NCI-H1694 treated with DMSO at 0.1 percent for 48 hours (cell line): Measurements from ENCODE around the gene GMPPA.

ENCODE experiments used
- DNase-seq: peaks from one replicate; lab custom pipeline; 2025; lab: John Stamatoyannopoulos, UW

Gene GMPPA

DNA sequence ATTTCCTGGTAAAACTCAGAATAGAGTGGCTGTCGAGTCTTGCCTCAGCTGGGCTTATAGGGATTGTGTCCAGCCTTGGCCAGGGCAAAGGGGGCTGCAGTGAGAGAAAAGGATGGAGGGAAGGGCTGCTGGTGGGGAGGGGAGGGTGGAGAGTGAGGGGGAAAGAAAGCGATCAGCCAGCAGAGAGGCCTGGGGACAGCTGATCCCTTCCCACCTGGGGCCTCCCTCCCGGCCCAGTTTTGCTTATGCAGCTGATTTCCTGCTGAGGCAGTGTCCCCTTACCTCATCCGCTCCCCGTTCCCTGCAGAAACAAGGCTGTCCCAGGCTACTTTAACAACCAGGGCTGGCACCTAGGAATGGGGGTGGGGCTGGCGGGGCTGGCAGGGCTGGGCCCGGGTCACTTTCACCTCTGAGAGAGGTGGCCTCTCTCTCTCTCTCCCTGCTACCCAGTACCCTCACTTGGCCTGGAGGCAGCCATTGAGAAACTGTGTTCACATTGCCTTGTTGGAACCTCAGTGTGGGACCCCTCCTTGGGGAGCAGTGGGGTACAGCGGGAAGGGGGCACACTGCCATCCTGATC is 12.2 kb upstream of the GMPPA start:
- DNase-seq = no peak

DNA sequence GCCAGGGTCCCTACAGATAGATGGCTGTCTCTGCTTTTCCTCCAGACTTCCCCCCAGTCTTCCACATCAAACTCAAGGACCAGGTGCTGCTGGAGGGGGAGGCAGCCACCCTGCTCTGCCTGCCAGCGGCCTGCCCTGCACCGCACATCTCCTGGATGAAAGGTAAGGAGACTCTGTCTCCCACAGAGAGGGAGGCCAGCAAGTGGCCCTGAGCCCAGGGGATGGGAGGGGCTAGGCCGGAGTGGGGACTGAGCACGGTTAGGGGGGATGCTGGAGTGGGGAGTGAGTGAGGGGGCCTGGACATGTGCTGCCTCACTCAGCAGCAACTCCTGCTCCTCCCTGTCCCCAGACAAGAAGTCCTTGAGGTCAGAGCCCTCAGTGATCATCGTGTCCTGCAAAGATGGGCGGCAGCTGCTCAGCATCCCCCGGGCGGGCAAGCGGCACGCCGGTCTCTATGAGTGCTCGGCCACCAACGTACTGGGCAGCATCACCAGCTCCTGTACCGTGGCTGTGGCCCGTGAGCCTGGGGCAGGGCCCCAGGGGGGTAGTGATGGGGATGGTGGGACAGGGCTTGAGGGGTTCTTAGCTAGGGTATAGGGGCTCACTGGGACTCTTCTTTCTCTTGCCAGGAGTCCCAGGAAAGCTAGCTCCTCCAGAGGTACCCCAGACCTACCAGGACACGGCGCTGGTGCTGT is 10.4 kb upstream of the GMPPA start:
- DNase-seq = no peak

DNA sequence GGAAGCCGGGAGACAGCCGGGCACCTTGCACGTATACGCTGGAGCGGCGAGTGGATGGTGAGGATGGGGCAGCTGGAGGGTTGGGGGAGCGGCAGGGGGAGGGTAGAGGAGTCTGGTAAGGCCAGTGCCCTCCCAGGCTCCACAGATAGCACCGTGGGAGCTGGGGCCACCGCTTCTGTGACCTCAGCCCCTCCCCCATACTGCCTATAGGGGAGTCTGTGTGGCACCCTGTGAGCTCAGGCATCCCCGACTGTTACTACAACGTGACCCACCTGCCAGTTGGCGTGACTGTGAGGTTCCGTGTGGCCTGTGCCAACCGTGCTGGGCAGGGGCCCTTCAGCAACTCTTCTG is 9.9 kb upstream of the GMPPA start:
- DNase-seq = no peak

DNA sequence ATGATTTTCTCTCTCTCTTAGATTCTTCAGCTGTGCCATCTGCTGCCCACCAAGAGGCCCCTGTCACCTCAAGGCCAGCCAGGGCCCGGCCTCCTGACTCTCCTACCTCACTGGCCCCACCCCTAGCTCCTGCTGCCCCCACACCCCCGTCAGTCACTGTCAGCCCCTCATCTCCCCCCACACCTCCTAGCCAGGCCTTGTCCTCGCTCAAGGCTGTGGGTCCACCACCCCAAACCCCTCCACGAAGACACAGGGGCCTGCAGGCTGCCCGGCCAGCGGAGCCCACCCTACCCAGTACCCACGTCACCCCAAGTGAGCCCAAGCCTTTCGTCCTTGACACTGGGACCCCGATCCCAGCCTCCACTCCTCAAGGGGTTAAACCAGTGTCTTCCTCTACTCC is 9.4 kb upstream of the GMPPA start:
- DNase-seq = no peak

- DNase-seq = no peak
These were observed 8.5 kb upstream of the GMPPA start for GRCh38 chr2:219490186-219490585.

DNA sequence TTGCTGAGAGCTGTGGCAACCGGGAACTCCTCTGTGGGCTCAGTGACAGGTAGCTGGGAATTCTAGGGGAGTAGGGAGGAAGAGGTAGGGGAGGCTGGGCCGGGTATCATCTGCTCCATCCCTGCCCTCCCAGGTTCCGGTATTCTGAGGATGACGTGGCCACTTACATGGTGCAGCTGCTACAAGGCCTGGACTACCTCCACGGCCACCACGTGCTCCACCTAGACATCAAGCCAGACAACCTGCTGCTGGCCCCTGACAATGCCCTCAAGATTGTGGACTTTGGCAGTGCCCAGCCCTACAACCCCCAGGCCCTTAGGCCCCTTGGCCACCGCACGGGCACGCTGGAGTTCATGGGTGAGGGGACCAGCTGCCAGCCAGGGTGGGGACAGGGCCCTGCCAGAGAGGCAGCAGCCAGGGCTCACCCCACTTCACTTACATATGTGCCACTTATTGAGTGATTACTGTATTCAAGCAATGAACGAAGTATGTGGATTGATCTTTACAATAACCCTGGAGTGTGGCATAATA is 8.0 kb upstream of the GMPPA start:
- DNase-seq = no peak

GRCh38 chr2:219491278-219491963 is 7.3 kb upstream of the GMPPA start:
- DNase-seq = no peak

DNA sequence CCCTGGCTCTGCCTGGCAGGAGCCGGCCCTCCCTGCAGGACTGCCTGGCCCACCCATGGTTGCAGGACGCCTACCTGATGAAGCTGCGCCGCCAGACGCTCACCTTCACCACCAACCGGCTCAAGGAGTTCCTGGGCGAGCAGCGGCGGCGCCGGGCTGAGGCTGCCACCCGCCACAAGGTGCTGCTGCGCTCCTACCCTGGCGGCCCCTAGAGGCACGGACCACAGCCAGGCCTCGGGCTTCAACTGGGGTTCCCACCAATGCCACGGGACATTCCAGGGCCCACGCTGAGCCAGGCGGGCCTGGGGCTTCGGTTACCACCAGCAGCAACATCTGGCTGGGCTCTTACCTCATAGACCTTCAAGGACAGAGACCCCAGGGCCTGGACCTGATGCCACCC is 6.1 kb upstream of the GMPPA start:
- DNase-seq = no peak

DNA sequence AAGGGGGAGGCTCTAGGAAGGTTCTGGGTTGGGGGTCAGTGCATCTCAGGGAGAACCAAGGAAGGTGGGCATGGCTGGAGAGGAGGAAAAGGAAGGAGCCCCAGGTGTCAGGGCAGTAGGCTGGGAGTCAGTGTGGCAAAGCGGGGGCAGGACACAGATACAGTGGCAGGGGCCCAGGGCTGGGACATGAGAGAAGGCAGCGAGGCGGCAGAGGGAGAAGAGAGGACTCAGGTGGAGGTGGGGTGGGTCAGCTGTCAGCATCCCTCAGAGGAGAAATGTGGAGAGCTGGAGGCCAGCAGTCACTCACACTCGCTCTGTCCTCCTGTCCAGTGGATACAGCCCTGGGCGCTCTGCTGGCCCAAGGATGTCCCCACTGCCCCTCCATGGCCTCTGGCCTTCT is 5.6 kb upstream of the GMPPA start:
- no peak for DNase-seq

- DNase-seq = no peak
These were observed 3.6 kb upstream of the GMPPA start for GRCh38 chr2:219494952-219495530.

- DNase-seq = peak; percentile 83
These were observed 3.1 kb upstream of the GMPPA start for GRCh38 chr2:219495531-219496122.

- no peak for DNase-seq
These were observed 2.4 kb upstream of the GMPPA start for GRCh38 chr2:219496247-219496824.

- DNase-seq = no peak
These were observed 1.7 kb upstream of the GMPPA start for GRCh38 chr2:219496825-219497494.

- DNase-seq = no peak
These were observed 1.0 kb upstream of the GMPPA start for GRCh38 chr2:219497495-219498279.

GRCh38 chr2:219499058-219499307 is 292 bp downstream of the GMPPA start:
- DNase-seq = no peak

GRCh38 chr2:219499555-219499954 is 864 bp downstream of the GMPPA start:
- no peak for DNase-seq

DNA sequence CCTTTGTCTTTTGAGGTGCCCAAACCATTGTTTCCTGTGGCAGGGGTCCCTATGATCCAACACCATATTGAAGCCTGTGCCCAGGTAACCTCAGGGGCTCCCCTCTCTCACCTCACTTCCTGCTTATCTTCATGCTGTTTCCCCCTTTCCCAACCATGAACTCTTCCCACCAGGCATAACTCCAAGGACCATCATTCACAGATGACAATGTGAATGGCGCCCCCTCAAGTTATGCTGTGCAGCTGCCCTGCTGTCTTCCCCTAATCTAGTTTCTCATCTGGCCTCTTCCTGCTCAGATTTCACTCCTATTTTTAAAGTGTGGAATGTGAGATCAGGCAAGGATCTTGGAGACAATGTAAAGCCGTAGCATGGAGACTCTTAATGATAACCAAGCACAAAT is 1.4 kb downstream of the GMPPA start:
- no peak for DNase-seq

DNA sequence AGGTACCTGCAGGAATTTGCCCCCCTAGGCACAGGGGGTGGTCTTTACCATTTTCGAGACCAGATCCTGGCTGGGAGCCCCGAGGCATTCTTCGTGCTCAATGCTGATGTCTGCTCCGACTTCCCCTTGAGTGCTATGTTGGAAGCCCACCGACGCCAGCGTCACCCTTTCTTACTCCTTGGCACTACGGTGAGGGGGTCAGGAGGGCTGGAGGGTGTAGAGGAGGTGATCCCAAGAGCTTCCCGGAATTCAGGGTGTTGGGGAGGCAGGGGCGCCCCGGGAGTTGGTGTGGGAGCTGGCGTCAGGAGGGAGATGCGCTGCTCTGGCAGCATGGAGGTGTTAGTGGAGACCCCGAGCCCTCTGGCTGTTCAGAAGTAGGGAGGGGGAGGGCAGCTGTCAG is 3.2 kb downstream of the GMPPA start:
- no peak for DNase-seq

GRCh38 chr2:219502618-219503017 is 3.9 kb downstream of the GMPPA start:
- DNase-seq = no peak

GRCh38 chr2:219505585-219505984 is 6.9 kb downstream of the GMPPA start:
- no peak for DNase-seq

- DNase-seq = peak; percentile 64
These were observed 7.6 kb downstream of the GMPPA start for GRCh38 chr2:219506153-219506801.
